ENCODE results near the gene CRY1.

CRY1 gene

DNA sequence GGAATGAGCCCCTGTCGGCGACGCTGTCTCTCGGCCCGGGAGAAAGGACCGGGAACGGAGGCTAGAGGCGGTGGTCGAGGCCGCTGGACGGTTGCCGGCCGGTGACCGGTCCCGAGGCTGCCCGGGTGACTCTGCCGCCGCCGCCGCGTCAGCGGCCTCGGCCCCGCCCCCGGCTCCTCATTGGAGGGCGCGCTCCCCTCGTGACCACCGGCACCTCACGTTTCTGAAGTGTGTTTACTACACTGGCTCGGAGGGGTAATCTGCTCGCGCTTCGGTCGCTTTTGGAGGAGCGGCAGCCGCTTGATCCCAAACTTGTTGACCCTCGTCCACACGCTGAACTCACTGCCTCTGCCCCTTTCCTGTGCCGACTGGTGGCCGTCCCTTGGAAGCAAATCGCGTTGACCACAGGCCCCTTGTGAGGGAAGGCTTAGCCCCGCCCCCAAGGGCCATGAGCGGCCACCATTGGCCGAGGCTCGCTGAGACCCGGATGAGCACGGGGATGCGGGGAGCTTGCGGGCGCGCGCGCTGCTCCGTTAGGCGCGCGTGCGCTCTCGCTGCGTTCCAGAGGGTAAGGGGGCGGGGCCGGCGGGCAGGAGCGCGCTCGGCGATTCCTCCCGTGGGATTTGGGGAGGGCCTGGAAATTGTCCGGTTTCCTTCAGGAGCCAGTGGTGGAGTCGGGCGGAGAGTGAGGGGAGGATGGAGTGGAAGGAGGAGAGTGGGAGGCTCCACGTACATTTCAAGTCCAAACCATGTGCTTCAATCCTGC is at the start of gene CRY1:
Gene CRY1 (minus strand): TSS at position 133 of the 766 bp plus-strand sequence. CDS start 588 bp downstream, outside the sequence.
- no peak for FAIRE-seq

- FAIRE-seq: no peak
Observed at GRCh38 chr12:107139787-107140186, 46.4 kb upstream of the CRY1 start.

- FAIRE-seq: no peak
Observed at GRCh38 chr12:107138990-107139389, 45.6 kb upstream of the CRY1 start.

DNA sequence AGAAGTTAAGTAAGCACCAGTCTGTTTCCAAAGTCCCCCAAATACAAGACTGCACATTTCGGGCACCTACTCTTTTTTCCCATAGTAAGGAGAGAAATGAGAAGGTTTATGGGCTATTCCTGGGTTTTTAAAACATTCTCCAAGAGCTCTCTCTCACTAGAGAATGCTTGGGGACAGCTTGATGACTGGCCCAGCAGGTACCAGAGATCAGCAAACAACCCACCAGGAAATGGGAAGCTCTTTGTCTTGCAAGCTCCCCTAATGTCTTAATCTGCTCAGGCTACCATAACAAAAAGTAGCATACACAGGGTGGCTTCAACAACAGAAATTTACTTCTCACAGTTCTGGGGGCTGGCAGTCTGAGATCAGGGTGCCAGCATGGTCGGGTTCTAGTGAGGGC is 41.8 kb upstream of the CRY1 start:
- no peak for FAIRE-seq

DNA sequence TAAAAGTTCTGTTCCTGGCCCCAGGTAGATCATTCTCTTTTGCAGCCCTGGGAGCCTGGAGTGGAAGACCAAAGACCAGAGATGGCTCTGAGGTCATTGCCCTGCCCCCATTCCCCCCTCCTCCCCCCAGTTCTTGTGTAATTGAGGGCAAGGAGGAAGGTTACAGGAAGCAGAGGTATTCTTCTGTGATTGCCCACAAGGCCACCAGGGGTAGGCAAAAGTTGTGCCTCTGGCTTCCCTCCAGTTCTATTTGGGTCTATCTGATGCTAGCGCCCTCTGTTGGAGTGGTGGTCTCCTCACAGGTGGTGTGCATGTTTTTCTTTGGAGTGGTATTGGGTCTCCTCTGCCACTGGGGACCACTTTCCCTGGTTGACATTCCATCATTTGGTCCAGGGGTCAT is 41.2 kb upstream of the CRY1 start:
- no peak for FAIRE-seq

DNA sequence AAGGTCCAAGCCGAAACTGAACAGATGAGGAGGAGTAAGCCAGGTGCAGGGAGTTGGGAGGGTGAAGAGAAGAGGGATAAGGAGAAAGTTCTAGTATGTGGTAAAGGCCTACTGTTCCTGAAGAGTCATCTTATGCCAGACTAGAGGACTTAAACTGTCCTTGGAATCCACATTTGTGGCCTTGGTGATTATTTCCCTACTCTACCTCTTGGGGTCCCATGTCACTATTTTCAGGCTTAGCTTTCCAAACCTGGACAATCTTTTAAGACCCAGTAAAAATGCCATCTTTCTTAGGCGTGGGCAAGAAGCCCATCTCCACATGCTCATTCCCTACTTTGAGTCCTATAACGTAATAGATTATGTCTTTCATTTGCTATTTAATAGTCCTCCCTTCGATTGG is 40.1 kb upstream of the CRY1 start:
- FAIRE-seq: no peak

GRCh38 chr12:107131832-107132616 is 38.7 kb upstream of the CRY1 start:
- peak; percentile 70 for FAIRE-seq

DNA sequence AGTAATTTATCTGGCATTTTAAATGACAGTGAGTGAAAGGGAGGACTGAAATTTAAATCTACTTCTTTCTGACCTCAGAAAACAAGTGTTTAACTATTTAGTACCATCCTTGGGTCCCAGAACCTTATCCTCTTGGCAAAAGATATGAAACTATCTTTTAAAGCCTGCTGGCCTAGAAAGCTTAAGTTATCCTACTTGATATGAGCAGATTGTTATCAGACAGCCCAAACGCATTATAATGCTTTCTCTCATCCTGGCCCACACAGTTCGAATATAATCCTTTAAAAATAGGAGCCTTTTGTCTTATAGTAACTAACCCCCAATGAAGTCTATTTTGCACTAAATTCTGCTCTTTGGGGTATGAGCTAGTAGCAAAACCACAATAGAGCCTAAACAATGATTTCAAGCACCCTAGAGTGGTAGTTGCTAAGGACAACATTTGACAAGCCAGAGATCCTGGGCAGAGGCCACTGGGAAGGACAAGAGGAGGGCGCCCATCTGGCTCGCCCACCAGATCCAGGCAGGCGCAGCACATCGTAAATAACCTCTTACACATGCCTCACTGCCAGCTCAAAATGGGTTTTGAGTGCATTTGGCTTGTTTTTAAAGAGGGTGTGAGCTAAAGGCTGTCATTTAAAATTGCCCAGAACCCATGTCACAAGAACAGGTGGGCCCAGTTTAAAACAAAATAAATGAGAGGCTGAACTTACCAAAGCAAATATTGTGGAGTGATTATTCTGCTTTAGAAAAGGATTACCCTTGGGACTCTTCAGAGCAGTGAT is 37.7 kb upstream of the CRY1 start:
- FAIRE-seq: no peak

DNA sequence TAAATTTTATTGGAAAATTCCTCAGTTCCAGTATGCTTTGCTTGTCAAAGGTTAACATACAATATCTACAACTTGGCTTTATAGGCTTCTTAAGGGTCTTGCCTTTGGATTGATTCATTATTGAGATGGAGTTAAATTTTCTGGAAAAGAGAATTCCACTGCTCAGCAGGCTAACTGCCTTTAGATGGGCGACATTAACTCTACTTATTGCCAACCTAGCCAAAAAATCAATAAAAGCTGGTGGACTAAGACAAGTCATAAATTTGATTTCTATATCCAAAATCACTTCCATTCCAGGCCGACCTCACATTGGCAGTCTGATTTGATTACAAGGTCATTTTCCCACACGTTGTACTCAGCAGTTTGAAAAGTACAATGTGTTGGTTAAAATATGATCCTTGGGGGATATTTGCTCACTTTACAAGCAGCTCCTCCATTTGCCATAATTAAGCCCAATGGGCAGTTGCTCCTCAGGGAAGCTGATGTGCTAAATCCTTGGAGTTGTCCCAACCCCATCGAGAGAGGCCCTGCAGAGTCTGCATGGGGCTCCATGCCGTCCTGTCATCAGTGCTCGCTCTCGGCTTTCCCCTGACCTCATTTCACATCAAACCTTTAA is 36.1 kb upstream of the CRY1 start:
- FAIRE-seq: no peak

DNA sequence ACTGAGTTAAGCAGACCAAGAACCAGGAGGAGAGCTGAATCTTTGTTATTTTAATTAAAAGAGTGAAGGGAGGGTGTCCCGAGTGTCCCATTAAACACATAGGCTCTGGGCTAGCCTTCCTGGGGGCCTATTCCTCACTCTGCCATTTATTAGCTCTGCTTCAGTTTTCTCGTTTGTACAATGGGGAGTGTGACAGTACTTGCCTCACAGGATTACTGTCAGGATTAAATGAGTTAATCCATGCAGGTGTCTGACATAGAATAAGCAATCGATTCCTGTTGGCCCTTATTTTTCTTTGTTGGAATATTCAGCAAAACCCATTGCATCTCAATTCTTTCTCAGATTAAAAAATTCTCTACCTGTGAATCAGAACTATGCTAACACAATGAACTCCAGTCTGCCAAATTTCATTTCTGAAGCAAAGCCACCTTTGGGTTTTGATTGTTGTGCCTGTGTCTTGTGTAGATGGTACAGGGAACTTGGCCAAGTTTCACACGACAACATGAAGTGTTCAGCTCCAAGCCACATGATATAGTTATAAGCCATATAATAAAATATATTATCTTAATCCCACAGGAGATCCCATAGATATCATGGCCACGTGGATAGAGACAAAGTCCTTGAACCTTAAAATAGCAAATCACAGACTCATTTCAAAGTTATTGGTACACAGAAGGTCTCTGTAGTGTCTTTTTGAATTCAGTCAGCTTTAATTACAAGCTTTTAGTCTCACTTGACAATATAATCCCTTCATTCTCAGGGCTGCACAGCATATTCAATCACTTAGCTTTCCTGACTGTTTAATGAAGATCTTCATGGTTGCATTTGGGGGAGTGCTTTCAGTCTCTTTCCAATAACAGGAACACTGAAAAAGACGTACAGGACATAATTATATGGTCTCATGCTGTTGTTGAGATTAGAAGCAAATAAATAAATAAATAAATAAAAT is 34.4 kb upstream of the CRY1 start:
- FAIRE-seq: no peak

- FAIRE-seq: no peak
Observed at GRCh38 chr12:107126796-107127481, 33.6 kb upstream of the CRY1 start.

GRCh38 chr12:107125833-107126232 is 32.5 kb upstream of the CRY1 start:
- no peak for FAIRE-seq

GRCh38 chr12:107122452-107122958 is 29.2 kb upstream of the CRY1 start:
- no peak for FAIRE-seq

DNA sequence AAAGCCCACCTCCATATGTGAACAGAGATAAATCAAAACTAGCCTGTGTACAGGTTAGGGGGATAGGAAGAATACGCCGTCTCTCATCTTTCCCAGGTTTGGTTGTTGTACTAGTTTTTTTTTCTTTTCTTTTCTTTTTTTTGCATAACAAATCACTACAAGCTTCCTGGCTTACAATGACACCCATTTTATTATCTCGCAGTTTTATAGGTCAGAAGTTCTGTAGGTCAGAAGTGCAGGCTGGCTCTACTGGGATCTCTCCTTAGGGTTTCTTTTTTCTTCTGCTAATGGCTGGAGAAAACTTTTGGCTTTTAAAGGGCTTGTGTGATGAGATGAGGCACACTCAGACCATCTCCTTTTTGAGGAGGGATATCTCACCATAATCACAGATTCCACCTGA is 25.7 kb upstream of the CRY1 start:
- no peak for FAIRE-seq

GRCh38 chr12:107118624-107119023 is 25.3 kb upstream of the CRY1 start:
- FAIRE-seq: no peak

DNA sequence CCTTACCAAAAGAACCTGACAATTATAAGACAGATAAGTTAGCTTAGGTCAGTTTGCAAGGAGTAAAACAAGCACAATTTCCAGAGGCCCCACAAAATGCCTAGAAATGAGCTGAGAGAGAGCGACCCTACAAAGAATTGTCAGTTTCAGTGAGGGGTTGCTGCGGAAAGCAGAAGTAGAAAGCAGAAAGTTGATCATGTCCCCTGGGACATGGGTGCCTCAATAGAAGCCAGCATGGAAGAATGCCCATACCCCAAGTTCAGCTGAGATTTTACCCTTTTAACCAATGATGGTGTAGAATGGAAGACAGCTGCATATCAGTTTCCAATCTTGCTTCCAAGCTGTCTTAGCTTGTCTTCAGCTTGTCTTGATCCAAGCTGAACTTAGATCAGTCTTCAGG is 21.8 kb upstream of the CRY1 start:
- FAIRE-seq: no peak

DNA sequence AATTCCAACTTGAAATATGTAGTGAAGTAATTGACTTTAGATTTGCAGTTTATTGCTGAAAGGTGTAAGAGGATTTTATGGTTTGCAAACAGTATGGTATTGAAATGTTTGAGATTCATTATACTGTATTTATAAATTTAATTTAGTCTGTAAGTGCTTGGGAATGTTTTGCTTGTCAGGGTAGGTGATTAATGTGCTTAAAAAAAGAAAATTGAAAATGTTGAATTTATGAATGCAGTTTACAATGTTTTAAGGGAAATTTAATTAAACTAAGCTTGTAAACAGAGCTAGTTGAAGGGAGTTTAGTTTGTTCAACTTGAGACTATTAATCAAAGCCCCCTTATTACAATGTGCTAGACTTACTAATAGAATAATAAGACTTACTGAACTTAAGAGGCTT is 18.0 kb upstream of the CRY1 start:
- no peak for FAIRE-seq

GRCh38 chr12:107109726-107110719 is 16.7 kb upstream of the CRY1 start:
- no peak for FAIRE-seq

DNA sequence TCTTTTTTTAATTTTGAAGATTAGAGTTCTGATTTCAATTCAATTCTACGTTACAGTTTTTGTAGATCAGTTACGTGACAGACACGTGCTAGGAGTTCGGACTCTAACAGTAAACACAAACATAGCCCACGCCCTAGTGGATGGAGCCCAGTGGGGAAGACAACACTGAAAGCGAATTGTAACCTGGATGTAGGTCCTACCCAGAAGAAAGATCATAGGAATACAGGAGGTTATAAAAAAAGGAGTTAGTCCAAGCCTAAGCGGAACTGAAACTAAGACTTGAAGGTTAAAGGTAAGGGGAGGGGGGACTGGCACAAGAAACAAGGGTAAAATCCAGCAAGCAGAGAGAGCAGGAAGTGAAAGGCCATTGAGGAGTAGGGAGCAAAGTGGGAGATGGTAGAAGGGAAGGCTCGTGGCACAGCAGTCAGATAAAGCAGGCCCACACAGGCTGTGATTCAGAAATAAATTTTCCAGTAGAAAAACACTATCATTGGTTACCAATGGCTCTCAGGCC is 15.7 kb upstream of the CRY1 start:
- no peak for FAIRE-seq
